ENCODE data around the gene AGO3. TPM values are rescaled to one million over a fixed set of nuclear protein-coding genes. Genes with fewer than 3 reads are reported as not detected.

Gene AGO3
- total and polyA plus RNA-seq, 2 donors: 4.1 to 16.5 TPM

GRCh38 chr1:36092798-36093185, 161.9 kb downstream of the AGO3 start:
- Histone ChIP-seq H3K4me3 (ENCODE audit: low read length in 2 of 2) (no peak overlapping the region), H3K27me3 (ENCODE audit: control insufficient read depth in 2 of 2, insufficient read depth in 1 of 2, low read length in 1 of 2) (no peaks in the 10 kb centered on the region), H3K4me1 (ENCODE audit: control insufficient read depth in 2 of 2, insufficient read depth in 2 of 2, low read length in 2 of 2) (peaks cover 11 to 18% of the 10 kb centered on the region in 2 donors), H3K9me3 (ENCODE audit: control insufficient read depth in 2 of 2, insufficient read depth in 1 of 2, low read length in 1 of 2) (no peaks in the 10 kb centered on the region), H3K27ac (ENCODE audit: low read depth in 1 of 2, low read length in 1 of 2) (no peak overlapping the region), H3K36me3 (ENCODE audit: control insufficient read depth in 2 of 2, insufficient read depth in 2 of 2, low read length in 1 of 2) (peaks cover 48 to 51% of the 10 kb centered on the region in 2 donors)
- WGBS: 98% methylated on average over 9 of the region's 9 CpGs
- DNase-seq (ENCODE audit: low read depth in 6 of 9, low spot score in 9 of 9): no peak

DNA sequence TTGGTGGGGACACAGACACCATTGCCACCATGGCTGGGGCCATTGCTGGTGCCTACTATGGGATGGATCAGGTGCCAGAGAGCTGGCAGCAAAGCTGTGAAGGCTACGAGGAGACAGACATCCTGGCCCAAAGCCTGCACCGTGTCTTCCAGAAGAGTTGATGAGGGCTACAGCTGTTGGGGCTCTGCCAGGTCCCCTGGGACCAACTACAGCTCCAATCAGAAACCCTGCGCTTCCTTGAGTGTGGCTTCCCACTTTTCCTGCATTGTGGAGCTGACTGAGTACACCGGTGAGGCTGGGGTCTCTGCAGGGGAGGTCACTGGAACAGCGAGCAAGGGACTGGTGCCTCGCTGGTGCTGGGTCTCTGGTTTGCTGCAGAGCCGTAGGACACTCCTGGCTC, 162.3 kb downstream of the AGO3 start:
- H3K27ac ChIP-seq (ENCODE audit: low read depth in 1 of 2, low read length in 1 of 2): no peak overlapping the region
- H3K27me3 ChIP-seq (ENCODE audit: control insufficient read depth in 2 of 2, insufficient read depth in 1 of 2, low read length in 1 of 2): no peaks in the 10 kb centered on the region
- WGBS: 97% methylated on average over 7 of the region's 7 CpGs
- DNase-seq (ENCODE audit: low read depth in 6 of 9, low spot score in 9 of 9): no peak
- H3K9me3 ChIP-seq (ENCODE audit: control insufficient read depth in 2 of 2, insufficient read depth in 1 of 2, low read length in 1 of 2): no peaks in the 10 kb centered on the region
- peaks cover 48 to 51% of the 10 kb centered on the region in 2 donors for H3K36me3 ChIP-seq (ENCODE audit: control insufficient read depth in 2 of 2, insufficient read depth in 2 of 2, low read length in 1 of 2)
- H3K4me3 ChIP-seq (ENCODE audit: low read length in 2 of 2): no peak overlapping the region
- H3K4me1 ChIP-seq (ENCODE audit: control insufficient read depth in 2 of 2, insufficient read depth in 2 of 2, low read length in 2 of 2): peaks cover 10 to 16% of the 10 kb centered on the region in 2 donors

DNA sequence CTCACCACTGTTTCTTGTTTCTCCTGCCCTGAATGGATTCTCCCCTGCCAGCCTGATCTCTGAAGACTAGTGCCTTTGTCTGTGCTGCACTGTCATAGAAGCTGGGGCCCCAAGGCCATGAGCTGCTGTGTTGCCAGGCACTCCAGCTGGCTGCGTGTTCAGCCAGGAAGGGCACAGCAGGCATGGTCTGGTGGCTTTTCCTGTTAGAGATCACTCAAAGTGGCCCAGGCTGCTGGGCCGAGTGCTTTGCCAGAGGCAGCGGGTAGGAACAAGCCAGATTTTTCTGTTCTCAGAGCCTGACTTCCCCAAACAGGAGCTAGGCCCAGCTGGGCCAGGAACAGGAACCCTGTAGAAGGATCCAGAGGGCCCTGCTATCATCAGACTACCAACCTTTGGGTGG, 163.0 kb downstream of the AGO3 start:
- WGBS: 93% methylated on average over 3 of the region's 3 CpGs
- peaks cover 7 to 13% of the 10 kb centered on the region in 2 donors for H3K4me1 ChIP-seq (ENCODE audit: control insufficient read depth in 2 of 2, insufficient read depth in 2 of 2, low read length in 2 of 2)
- H3K9me3 ChIP-seq (ENCODE audit: control insufficient read depth in 2 of 2, insufficient read depth in 1 of 2, low read length in 1 of 2): no peaks in the 10 kb centered on the region
- no peak overlapping the region for H3K4me3 ChIP-seq (ENCODE audit: low read length in 2 of 2)
- no peaks in the 10 kb centered on the region for H3K27me3 ChIP-seq (ENCODE audit: control insufficient read depth in 2 of 2, insufficient read depth in 1 of 2, low read length in 1 of 2)
- no peak for DNase-seq (ENCODE audit: low read depth in 6 of 9, low spot score in 9 of 9)
- H3K36me3 ChIP-seq (ENCODE audit: control insufficient read depth in 2 of 2, insufficient read depth in 2 of 2, low read length in 1 of 2): peaks cover 48 to 51% of the 10 kb centered on the region in 2 donors
- H3K27ac ChIP-seq (ENCODE audit: low read depth in 1 of 2, low read length in 1 of 2): no peak overlapping the region

GRCh38 chr1:36094621-36095061, 163.7 kb downstream of the AGO3 start:
- Histone ChIP-seq H3K4me3 (ENCODE audit: low read length in 2 of 2) (no peak overlapping the region), H3K27ac (ENCODE audit: low read depth in 1 of 2, low read length in 1 of 2) (no peak overlapping the region), H3K36me3 (ENCODE audit: control insufficient read depth in 2 of 2, insufficient read depth in 2 of 2, low read length in 1 of 2) (peaks cover 48 to 51% of the 10 kb centered on the region in 2 donors), H3K9me3 (ENCODE audit: control insufficient read depth in 2 of 2, insufficient read depth in 1 of 2, low read length in 1 of 2) (no peaks in the 10 kb centered on the region), H3K27me3 (ENCODE audit: control insufficient read depth in 2 of 2, insufficient read depth in 1 of 2, low read length in 1 of 2) (no peaks in the 10 kb centered on the region), H3K4me1 (ENCODE audit: control insufficient read depth in 2 of 2, insufficient read depth in 2 of 2, low read length in 2 of 2) (peaks cover 1 to 9% of the 10 kb centered on the region in 2 donors)
- WGBS: 94% methylated on average over 8 of the region's 8 CpGs
- DNase-seq (ENCODE audit: low read depth in 6 of 9, low spot score in 9 of 9): no peak

DNA sequence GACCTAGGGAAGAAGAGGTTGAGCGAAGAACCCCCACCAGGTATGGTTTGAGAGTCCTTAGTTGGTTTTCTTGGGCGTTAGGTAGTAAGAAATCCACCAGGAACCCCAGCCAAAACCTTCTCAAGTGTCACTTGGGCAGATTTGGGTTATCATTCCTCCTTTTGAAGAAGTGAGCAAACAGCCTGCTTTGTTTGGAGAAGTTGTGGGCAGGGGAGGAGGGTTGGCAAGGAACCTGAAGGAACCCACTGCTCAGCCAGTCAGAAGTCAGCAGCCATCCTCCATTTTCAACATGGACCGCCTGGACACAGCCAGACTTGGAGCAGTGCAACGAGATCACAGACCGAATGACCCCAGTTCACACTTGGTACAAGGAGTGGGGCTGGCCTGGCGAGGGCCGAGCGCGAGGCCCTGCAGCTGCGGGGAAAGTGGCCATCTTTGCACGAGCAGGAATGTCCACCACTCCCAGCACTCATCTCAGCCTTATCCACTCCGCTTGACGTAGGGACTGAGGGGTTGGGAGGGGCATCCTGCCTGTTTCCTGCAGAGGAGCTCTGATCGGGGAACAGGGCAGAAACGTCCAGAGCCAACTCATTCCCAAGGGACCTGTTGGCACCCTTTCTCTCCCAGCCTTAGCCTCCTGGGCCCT, 165.0 kb downstream of the AGO3 start:
- peaks cover 0 to 9% of the 10 kb centered on the region in 2 donors for H3K4me1 ChIP-seq (ENCODE audit: control insufficient read depth in 2 of 2, insufficient read depth in 2 of 2, low read length in 2 of 2)
- H3K36me3 ChIP-seq (ENCODE audit: control insufficient read depth in 2 of 2, insufficient read depth in 2 of 2, low read length in 1 of 2): peaks cover 48 to 51% of the 10 kb centered on the region in 2 donors
- WGBS: 90% methylated on average over 15 of the region's 15 CpGs
- H3K4me3 ChIP-seq (ENCODE audit: low read length in 2 of 2): no peak overlapping the region
- H3K9me3 ChIP-seq (ENCODE audit: control insufficient read depth in 2 of 2, insufficient read depth in 1 of 2, low read length in 1 of 2): no peaks in the 10 kb centered on the region
- DNase-seq (ENCODE audit: low read depth in 6 of 9, low spot score in 9 of 9): no peak
- H3K27me3 ChIP-seq (ENCODE audit: control insufficient read depth in 2 of 2, insufficient read depth in 1 of 2, low read length in 1 of 2): no peaks in the 10 kb centered on the region
- H3K27ac ChIP-seq (ENCODE audit: low read depth in 1 of 2, low read length in 1 of 2): no peak overlapping the region

- no peaks in the 10 kb centered on the region for H3K9me3 ChIP-seq (ENCODE audit: control insufficient read depth in 2 of 2, insufficient read depth in 1 of 2, low read length in 1 of 2)
- no peaks in the 10 kb centered on the region for H3K27me3 ChIP-seq (ENCODE audit: control insufficient read depth in 2 of 2, insufficient read depth in 1 of 2, low read length in 1 of 2)
- H3K4me3 ChIP-seq (ENCODE audit: low read length in 2 of 2): no peak overlapping the region
- H3K36me3 ChIP-seq (ENCODE audit: control insufficient read depth in 2 of 2, insufficient read depth in 2 of 2, low read length in 1 of 2): peaks cover 40 to 43% of the 10 kb centered on the region in 2 donors
- no peak for DNase-seq (ENCODE audit: low read depth in 6 of 9, low spot score in 9 of 9)
- H3K4me1 ChIP-seq (ENCODE audit: control insufficient read depth in 2 of 2, insufficient read depth in 2 of 2, low read length in 2 of 2): peaks cover 0 to 9% of the 10 kb centered on the region in 2 donors
- no peak overlapping the region for H3K27ac ChIP-seq (ENCODE audit: low read depth in 1 of 2, low read length in 1 of 2)
- WGBS: 91% methylated on average over 16 of the region's 16 CpGs
Measured at GRCh38 chr1:36096500-36097432, 165.9 kb downstream of the AGO3 start.

DNA sequence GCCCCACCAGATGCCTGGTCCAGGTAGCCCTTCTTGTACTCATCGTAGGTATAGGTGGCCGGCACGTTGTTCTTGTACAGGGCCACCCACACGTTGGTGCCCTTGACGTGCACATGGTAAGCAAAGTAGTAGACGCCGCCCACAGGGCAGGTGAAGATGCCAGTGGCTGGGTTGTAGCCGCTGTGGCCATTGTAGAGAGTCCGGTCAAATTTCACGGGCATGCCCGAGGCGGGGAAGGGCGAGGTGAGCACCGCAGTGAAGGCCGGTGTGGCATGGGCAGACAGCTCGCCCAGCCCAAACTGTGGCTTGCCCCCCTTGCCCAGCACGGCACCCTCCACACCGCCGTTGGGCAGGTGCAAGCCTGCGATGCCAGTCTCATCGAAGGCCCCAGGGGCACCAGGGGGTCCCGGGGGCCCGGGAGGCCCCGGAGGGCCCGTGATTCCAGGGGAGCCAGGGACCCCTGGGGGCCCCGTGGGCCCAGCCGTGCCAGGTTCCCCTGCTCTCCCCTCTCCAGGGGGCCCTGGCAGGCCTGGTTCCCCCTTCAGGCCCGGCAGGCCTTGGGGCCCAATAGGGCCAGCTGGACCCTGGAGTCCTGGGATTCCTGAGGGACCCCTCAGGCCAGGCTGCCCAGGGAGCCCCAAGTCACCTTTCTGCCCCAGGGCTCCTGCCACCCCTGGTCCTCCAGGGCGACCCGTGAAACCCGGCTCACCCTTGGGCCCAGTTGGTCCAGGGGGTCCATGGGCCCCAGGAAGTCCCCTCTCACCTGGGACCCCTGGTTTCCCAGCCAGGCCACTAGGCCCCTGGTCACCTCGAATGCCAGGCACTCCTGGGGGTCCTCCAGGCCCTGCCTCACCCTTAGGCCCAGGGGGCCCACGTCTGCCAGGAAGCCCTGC, 167.0 kb downstream of the AGO3 start:
- no peak for DNase-seq (ENCODE audit: low read depth in 6 of 9, low spot score in 9 of 9)
- no peak overlapping the region for H3K27ac ChIP-seq (ENCODE audit: low read depth in 1 of 2, low read length in 1 of 2)
- H3K4me3 ChIP-seq (ENCODE audit: low read length in 2 of 2): no peak overlapping the region
- H3K36me3 ChIP-seq (ENCODE audit: control insufficient read depth in 2 of 2, insufficient read depth in 2 of 2, low read length in 1 of 2): peaks cover 29 to 31% of the 10 kb centered on the region in 2 donors
- no peaks in the 10 kb centered on the region for H3K9me3 ChIP-seq (ENCODE audit: control insufficient read depth in 2 of 2, insufficient read depth in 1 of 2, low read length in 1 of 2)
- 97% methylated on average over 33 of the region's 33 CpGs for WGBS
- H3K27me3 ChIP-seq (ENCODE audit: control insufficient read depth in 2 of 2, insufficient read depth in 1 of 2, low read length in 1 of 2): no peaks in the 10 kb centered on the region
- peaks cover 0 to 9% of the 10 kb centered on the region in 2 donors for H3K4me1 ChIP-seq (ENCODE audit: control insufficient read depth in 2 of 2, insufficient read depth in 2 of 2, low read length in 2 of 2)

GRCh38 chr1:36098650-36099365, 167.9 kb downstream of the AGO3 start:
- peaks cover 20 to 22% of the 10 kb centered on the region in 2 donors for H3K36me3 ChIP-seq (ENCODE audit: control insufficient read depth in 2 of 2, insufficient read depth in 2 of 2, low read length in 1 of 2)
- 96% methylated on average over 13 of the region's 13 CpGs for WGBS
- no peak for DNase-seq (ENCODE audit: low read depth in 6 of 9, low spot score in 9 of 9)

More at GRCh38 chr1:36098650-36099365, 167.9 kb downstream of the AGO3 start:
- Histone ChIP-seq H3K27me3 (ENCODE audit: control insufficient read depth in 2 of 2, insufficient read depth in 1 of 2, low read length in 1 of 2) (no peaks in the 10 kb centered on the region), H3K27ac (ENCODE audit: low read depth in 1 of 2, low read length in 1 of 2) (no peak overlapping the region), H3K4me1 (ENCODE audit: control insufficient read depth in 2 of 2, insufficient read depth in 2 of 2, low read length in 2 of 2) (peaks cover 0 to 6% of the 10 kb centered on the region in 2 donors), H3K9me3 (ENCODE audit: control insufficient read depth in 2 of 2, insufficient read depth in 1 of 2, low read length in 1 of 2) (no peaks in the 10 kb centered on the region), H3K4me3 (ENCODE audit: low read length in 2 of 2) (no peak overlapping the region)
